ENCODE measurements around the gene PCYT2.

- TF ChIP-seq TSHZ2 (CRISPR knock-in tag; IDR thresholded peaks at IDR 0.05) (no peak), ZFP3 (CRISPR knock-in tag; IDR thresholded peaks at IDR 0.05) (no peak; the same call in 1 of the 2 replicates), PATZ1 (CRISPR knock-in tag; IDR thresholded peaks at IDR 0.05; ENCODE audit: borderline replicate concordance) (no peak), BACH2 (CRISPR knock-in tag; IDR thresholded peaks at IDR 0.05; ENCODE audit: borderline replicate concordance) (no peak), ZC3H10 (CRISPR knock-in tag; IDR thresholded peaks at IDR 0.05) (peak; percentile 66), POU6F1 (CRISPR knock-in tag; IDR thresholded peaks at IDR 0.05; ENCODE audit: borderline replicate concordance, low read depth) (peak; percentile 65), TCF4 (CRISPR knock-in tag; IDR thresholded peaks at IDR 0.05; ENCODE audit: borderline replicate concordance) (no peak), RARB (CRISPR knock-in tag; IDR thresholded peaks at IDR 0.05) (no peak; the same call in none of the 2 replicates), ZNF70 (CRISPR knock-in tag; IDR thresholded peaks at IDR 0.05) (no peak), ZFP30 (CRISPR knock-in tag; IDR thresholded peaks at IDR 0.05) (no peak)
These were observed 43.8 kb downstream of the PCYT2 start for GRCh38 chr17:81867170-81867990.

All from SK-N-SH treated with all-trans-retinoic acid at 6 μM for 48 hours (cell line).